Measurements from ENCODE around the gene GNAI1.
"Not testable (repeated sequence)": the region's sequence is repeated elsewhere in the genome, so short reads cannot be mapped to it uniquely, and the experiment has no call there.

GNAI1 gene

DNA sequence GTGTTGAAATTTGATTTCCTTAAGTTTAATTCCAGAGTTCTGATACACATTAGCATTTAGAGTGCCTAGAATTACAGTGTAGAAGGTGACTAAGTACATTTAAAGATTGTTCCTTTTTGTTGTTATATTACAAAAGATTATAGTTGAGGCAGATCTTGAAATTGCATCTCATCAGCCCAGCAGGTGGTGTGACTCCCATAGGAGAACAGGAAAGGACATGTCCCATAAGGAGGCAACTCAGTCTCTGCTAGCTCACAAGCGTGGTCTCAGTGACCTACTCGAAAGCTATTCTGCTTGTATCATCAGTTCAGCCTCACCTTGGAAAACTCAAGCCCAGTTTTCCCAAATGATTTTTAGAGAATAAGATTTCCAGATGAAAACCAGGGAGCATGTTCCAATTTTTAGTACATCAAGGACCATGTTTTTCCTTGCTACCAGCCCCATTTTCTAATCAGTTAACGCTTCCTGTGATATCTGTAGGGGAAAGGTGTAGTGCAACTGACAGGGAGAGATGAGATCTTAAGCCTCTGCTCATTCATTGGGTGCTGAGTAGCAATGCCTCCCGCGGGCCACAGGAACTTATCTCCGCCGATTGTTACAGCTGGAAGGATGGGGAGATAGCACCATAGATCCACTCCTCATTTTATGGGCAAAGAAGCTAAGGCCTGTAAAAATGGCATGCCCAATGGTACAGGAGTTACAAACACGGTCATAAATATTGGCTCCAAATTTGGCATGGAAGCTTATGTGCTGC, 1.1 kb upstream of the GNAI1 start:
- DNase-seq = no peak

DNA sequence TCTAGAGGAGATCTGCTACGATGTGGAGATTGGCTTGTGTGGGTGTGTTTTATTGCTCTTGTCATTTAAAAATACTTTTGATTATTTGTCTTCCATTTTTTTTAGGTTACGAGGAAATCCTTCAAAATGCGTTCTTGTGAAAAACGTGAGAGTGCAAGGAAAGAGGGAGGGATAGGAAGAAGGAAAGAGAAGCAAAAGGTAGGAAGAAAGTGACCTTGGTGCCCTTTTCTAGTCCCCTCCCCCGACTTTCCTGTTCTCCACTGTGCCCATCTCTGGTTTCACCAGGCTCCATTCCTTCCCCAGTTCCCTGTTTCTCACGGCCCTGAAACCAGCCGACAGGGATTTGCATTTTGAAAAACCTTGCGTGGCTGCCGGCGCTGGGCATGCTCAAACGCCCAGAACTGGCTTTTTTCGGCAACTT, 506 bp upstream of the GNAI1 start:
- DNase-seq = no peak

DNA sequence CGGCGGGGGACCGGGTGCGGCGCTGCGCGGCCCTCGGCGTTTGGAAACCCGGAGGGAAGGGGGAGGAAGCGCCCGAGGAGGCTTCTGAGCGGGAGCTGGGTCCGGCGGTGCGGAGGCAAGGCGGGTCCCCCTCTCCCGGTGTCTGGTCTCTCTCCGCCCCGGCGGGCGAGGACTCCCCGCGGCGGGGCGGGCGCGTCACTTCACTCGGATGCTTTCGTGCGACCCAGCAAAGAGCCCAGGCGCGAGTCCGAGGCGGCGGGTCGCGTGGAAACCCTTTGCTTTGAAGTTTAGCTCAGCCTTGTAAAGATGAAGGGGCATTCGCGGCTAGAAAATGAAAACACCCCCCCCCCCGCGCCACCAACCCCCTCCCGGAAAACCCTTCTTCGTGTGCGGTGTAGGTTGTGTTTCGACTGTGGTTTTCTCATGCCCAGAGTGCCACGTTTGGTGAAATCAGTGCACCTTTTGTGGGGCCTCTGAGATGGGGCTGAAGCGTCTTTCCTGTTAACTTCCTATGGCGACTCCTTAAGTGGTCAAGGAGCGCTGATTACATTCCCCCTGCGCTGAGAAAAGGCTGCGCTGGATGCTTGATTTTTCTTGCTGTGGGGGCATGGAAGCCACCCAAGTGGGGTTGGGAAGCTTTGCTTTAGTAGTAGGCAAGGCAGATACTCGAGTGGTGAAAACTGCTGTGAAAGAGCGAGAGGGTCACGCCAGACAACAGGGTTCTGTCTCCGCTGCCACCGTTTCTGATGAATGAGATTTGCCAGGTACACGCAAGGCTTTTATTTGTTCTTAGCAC, 876 bp downstream of the GNAI1 start:
- DNase-seq = peak; percentile 39

DNA sequence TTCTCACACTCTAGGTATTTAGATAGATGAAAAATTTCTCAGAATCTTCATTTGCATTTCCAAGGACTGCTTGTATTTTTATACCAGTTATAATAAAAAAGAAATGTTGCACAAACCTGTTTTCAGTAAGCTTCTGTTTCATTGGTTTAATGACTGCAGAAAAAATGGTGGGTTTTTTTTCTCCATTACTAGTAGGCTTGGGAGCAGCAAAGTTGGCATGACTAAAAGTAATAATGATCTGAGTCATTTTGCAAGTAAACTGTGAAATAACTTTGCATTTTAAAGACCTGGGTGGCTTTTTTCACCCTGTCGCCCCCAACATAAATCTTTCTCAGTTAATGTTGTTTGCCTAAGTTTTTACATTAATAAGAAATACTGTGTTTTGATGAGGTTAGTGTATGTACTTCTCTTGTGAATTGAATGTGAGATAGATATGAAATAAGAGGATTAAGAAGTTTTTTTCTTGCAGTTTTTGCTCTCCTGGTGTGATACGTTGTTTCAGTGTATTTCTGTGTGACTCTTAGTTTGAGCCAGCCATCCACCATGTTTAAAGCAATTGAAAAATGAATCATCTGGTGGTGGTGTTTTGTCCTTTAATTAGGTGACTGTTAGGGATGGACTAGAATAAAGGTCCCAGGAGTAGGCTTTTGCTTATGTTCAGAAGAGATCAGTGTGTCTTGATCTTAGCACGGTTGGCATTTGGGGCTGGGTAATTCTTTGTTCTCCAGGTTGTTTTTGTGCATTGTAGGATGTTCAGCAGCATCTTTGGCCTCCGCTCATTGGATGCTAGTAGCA, 1.8 kb downstream of the GNAI1 start:
- peak; percentile 39 for DNase-seq

DNA sequence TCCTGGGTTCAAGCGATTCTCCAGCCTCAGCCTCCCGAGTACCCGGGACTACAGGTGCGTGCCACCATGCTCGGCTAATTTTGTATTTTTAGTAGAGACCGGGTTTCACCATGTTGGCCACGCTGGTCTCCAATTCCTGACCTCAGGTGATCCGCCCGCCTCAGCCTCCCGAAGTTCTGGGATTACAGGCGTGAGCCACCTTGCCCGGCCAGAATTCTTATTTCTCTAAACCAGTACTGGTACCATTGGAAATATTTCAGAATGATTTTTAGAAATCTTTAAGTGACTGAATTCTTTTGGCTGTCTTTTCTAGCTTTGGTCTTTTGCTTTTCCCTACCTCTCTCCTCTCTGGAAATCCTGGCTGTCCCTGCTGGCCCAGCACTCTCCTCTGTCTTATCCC, 2.8 kb downstream of the GNAI1 start:
- DNase-seq = no peak

DNA sequence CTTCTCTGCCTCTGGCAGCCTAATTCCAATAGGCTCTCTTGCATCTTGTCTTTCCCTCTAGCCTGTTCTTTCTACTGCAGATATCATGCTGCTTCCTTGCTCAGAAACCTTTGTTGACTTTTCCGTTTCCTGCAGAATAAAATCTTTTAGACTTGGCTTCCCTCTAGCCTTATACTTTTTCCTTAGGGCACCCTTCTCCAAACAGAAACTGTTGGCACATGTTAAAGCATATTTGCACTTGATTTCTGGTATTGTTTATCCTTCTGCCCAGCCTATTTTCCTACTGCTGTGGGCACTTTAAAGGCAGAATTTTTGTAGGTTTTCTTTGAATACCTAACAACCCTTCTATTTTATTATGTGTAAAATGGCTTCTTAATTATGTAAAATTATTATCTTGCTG, 4.6 kb downstream of the GNAI1 start:
- no peak for DNase-seq

DNA sequence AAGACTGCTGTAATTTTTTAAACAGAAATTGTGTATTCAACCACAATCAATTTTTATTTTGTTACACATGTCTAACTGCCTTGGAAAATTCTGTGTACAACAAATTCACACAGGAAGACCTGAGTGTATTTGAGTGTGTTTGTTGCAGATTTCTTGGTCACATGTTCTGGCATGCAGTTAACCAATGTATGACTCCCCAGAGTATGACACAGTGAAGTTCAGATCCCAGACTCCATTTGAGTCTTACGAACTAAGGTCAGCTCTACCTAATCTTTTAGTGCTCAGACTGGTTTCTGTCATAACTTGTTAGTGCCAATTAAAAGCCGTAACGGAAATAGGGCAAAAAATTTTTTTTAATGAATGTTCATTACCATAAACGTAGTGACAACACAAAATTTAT, 5.8 kb downstream of the GNAI1 start:
- DNase-seq = no peak

DNA sequence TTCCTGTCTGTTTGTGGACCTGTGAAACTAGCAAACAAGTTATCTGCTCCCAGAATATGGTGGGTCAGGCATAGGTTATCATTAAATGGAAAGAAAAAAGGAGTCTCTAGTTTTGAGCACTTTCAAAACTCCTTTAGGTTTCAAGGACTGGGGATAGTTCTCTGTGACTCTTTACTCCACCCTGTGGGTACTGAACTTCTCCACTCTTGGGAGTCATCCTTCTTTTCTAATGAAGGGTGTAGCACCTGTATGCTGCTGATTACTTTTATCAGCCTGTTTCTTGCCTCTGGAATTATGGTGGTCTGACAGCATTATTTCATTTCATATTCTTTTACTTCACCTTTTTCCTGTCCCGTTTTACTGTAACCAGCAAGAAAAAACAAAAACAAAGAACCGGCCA, 6.7 kb downstream of the GNAI1 start:
- DNase-seq = no peak

DNA sequence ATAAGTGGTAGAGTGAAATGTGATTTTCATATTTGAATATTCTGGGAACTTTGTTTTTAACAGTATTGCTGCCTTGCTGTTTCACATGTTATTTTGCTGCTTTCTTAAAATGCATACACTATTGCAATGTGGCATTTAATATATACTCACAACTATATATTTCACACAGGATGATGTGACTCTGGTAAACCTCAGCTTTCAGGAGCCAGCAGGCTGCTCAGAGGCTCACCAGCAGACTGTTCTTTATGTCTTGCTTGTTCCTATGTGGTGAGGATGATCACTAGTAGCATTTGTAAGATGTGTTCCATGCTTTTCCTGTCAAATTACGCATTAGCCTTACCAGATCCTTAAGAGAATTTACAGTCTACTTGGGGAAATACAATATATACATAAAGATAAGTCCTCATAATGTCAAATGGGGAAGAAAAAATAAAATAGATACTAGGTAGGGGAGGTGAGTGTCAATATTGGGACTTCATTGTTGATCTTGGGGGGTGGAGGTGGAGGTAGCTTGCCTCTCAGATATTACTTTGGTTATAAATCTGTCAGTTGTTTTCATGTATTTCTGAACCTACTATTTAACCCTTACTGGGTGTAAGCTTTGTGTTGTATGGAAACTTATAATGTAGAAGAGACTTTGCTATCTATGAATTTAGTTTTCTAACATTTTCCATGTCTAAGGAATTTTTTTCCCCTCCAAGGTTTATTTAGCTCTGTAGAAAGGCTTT, 8.4 kb downstream of the GNAI1 start:
- DNase-seq = no peak

DNA sequence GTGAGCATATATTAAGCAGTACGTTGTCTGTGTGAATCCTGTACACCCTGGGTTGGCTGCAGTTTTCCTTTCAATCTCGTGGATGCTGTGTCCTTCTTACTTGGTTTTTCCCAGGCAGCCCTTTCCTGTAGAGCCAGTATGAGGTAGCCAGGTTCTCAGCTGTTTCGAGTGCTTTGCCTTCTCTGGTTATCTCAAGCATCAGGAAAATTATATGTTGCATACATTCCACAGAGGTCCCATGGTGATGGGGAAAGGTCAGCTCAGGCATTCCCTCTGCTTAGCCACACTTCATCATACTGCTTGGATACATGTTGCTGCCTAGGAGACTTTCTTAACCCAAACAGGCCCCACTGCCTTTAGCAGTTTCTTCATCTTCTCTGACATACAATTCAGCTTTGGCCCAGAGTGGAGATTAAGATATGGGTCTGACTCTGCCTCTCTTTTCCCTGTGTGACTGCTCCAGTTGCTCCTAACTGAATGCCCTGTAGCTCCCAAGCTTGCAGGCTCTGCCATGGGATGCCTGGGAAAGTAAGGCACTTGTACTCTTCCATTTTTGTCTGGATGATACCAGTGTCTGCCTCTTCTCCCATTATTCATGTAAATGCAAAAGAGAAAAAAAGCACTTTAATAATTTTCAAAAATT, 11.3 kb downstream of the GNAI1 start:
- DNase-seq = no peak

DNA sequence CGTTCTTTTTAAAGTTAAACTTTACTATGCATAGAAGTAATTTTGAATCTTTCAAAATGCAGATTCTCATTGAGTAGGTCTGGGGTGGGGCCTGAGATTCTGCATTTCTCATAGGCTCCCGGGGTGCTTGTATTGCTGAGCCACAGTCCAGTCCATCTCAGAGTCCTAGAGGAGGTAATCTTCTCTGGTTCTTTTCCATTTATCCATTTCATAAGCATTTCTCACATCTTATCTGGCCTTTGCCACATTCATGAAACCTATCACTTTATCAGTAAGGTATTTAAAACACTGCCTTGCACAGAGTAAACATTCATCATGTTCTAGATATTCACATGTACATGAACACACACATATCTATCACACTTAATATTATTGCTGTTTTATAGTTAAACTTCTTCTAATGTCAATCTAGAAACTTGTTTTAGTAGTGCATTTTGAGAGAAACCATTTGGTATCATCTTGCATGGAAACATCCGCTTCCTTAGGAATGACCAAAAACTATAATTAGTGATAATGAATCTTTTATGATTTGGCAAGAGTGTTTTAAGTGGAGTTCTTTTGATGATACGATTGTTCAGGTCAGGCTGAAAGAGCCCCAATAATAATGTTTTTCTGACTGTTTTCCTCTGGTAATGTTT, 12.0 kb downstream of the GNAI1 start:
- DNase-seq = no peak

DNA sequence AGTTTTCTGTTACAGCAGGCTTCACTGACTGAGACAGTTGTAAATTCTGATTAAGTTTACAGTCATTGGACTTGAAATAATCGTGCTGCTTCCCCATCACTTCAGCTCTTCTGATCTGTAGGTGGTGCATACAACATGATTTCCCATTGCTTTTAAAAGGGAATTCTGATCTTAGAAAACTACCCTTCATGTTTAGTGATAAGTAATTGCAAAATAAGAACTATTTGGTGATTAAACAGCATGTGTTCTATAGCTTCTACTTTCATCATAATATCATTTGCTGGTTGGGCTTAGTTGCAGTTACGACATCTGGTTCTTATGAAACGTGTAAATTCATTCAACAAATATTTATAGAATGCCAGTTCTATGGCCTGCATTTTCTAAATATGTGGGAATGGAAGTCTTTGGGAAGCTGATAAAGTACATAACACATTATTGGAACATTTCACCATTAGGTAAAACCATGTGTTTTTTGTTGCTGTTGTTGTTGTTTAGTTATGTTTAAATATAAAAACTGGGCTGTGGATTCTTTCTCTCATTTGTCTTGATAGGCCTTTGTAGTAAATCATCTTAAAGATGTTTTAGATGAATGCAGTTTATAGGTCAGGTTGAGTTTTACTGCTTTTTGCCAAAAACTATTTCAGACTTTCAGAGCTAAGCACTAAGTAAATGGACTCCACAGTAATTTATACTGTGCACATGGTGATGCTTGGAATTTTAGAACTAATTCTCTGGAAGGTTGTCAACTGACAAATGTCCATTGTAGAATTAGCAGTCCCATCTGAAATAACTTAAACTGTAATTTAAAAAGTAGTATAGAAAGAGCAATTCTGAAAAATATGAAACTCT, 13.1 kb downstream of the GNAI1 start:
- no peak for DNase-seq

DNA sequence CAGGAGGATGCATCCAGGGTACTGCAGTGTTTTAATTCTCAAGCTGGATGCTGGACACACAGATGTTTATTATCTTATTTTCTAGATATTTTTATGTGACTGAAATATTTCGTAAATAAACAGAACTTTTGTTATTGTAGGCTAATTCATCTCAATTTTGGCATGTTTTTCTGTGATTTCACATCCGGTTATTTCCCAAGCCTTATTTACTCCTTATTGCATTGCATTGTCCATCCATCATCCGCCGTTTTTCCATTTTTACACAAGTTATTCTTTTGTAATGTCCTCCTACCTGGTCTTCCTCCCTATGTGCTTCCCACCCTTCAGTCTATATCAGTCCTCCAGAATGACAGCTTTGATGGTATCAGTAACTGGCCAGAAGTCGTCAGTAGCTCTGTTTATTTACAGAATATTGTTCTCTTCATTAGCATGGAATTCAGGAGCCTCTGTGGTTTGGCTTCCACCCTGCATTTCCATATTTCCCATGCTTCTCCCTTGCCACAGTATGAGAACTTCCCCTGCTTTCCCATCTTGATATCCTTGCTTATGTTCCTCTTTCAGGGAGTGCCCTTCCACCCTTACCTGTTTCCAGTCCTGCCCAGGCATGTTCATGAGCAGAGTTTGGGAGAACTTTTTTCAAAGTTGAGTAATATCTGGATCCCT, 16.1 kb downstream of the GNAI1 start:
- DNase-seq = no peak

DNA sequence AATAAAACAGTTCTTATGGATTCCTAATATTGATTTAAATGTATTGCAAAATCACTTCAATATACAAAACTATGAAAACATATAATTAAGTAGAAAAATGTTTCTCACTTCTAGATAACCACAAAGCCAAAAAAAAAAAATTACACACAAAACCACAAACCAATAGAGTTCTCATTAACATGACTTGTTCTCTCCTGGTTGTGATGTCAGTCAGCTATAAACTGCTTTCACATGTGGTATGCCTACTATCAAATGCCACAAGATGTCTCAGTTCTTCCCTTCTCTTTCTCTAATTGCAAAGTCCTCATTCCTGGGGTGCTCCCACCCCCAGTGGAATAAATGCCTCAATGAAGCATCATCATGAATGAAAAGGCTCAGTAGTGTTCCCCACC, 16.6 kb downstream of the GNAI1 start:
- DNase-seq = no peak

DNA sequence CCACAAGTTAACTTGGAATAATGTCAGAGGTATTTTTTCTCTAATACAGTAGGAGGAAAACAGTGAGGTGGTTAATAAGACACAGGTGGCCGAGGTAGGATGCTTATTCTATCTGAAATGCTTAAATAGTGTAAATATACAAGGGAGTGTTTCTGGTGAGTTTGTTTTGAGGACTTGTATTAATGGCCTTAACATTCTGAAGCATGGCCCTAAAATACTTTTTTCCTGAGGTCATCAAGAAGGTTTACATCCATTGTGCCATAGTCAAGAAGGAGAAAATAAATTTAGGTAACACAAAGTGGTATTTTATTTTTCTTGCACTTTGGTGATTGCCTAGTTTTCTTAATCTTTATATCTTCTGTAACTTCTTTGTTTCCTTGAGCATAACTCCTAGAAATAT, 18.8 kb downstream of the GNAI1 start:
- no peak for DNase-seq

DNA sequence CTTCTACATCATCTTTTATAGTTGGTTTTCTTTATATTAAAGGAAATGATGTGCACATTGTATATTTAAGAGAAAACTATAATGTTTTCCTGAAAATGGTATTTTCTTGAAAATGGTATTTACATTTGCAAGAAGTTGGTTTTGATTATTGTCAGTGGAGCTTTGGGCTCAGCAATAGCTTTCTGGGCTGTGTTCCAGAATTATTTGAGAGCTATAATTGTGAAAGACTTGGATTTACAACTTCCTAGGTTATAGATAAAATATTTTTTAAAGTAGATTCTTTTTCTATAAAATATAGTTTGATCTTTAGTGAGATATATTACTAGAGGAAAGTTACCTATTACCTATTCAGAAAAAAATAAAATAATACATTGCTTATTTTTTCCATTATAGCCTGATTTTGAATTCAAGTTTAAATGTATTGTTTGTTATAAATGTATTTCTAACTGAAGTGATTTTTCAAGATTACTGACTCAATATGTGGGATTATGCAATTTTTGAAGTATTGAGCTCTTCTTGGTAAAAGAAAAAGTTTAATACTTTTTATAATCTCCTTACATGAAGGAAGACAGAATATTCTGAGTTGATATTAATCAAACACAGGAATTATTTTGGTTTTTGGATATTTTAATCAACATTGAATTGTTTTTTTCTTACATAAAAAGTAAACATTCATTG, 20.2 kb downstream of the GNAI1 start:
- no peak for DNase-seq

DNA sequence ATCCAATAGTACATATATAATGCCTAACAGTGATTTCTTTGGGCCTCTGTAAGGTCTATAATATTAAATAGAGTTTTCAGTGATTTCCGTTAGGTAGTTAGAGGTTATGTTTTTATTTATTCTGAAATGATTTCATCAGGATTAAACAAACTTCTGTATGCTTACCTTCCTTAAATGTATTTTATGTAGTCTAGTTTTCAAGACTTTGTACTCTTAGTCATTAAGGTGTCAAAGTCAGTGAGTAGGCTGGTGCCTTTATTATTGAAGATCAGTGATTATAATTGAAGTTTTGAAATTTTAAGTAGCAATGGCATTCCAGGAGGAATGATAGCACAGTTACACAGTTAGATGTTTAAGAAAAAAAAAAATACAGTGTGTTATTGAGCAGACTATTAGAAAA, 20.7 kb downstream of the GNAI1 start:
- no peak for DNase-seq

DNA sequence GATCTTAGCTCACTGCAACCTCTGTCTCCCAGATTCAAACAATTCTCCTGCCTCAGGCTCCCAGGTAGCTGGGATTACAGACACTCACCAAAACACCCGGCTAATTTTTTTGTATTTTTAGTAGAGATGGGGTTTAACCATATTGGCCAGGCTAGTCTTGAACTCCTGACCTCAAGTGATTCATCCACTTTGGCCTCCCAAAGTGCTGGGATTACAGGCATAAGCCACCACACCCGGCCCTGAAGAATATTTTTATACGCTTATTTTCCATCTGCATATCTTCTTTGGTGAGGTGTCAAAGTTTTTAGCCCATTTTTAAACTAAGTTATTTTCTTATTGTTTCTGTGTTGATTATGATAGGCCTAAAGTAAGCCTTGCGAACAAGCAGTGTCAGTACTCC, 23.1 kb downstream of the GNAI1 start:
- not testable (repeated sequence) for DNase-seq

DNA sequence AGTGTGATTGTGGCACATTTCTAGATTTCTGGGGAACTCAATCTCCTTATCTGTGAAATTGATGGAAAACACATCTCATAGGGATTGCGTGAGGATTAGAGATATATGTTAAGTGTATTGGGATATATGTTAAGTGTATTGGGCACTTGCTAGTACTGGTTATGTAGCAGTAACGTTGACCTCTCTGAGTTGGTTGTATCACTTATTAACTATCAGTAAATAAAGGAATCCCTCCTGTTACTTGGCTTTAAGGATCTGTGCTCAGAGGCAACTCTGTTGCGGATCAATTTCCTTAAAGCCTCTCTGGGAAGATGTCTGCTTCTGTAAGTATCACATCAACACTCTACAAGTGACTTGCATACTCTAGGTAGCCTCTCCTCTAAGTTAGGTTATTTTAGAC, 25.2 kb downstream of the GNAI1 start:
- DNase-seq = no peak

DNA sequence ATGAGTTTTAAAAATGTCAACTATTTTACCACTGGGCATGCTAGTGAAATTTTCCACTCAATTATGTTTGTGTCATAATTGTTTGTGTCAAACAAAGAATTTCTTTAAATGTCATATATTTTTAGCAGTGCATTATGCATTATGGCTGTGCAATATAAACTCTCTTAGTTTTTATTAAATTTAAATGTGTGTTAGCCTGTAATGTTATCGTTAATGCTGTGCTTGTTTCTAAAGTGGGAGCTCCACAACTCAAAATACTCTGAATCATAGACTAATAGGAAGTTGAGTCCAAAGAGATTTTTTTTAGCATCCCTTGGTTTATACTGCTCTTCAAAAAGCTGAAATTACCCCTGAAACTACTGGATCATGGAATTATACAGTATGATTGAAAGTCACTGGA, 26.8 kb downstream of the GNAI1 start:
- no peak for DNase-seq
